HEK293T (cell line): ENCODE data around the gene PPARA.

ENCODE experiments used
- CTCF ChIA-PET: fragments of 350-600 bp; formaldehyde crosslinking; extraction: SDS; loops from one replicate; lab custom pipeline; 2021; ENCODE audit warnings: antibody characterized with exemption, inconsistent platforms; lab: Yijun Ruan, JAX
- POLR2A ChIA-PET: fragments of 350-600 bp; formaldehyde crosslinking; extraction: SDS; loops from one replicate; lab custom pipeline; 2020; ENCODE audit warnings: antibody characterized with exemption, inconsistent platforms; lab: Yijun Ruan, JAX
- DNase-seq: peaks from one replicate; pipeline ENCODE4 v3.0.0; 2012; ENCODE audit warnings: mixed read lengths; ENCODE audit errors: extremely low spot score
- ARNT ChIP-seq: fragments of 450-650 bp; IDR thresholded peaks from 2 replicates; pipeline ENCODE4 v1.6.1; 2017; ENCODE audit warnings: mild to moderate bottlenecking
- BHLHE40 ChIP-seq: fragments of 450-650 bp; IDR thresholded peaks from 2 replicates; pipeline ENCODE4 v1.6.1; 2016; ENCODE audit warnings: mild to moderate bottlenecking, moderate library complexity, borderline replicate concordance
- CTBP1 ChIP-seq: fragments of 450-650 bp; IDR thresholded peaks from 2 replicates; pipeline ENCODE4 v1.6.1; 2016; ENCODE audit warnings: borderline replicate concordance
- ELF4 ChIP-seq: fragments of 450-650 bp; IDR thresholded peaks from 2 replicates; pipeline ENCODE4 v1.6.1; 2017; ENCODE audit warnings: antibody characterized with exemption
- FOXA1 ChIP-seq: fragments of 450-650 bp; IDR thresholded peaks from 2 replicates; pipeline ENCODE4 v1.6.1; 2016; ENCODE audit warnings: mild to moderate bottlenecking
- FOXK2 ChIP-seq: fragments of 450-650 bp; IDR thresholded peaks from 2 replicates; pipeline ENCODE4 v1.6.1; 2016; ENCODE audit warnings: mild to moderate bottlenecking
- FOXM1 ChIP-seq: fragments of 450-650 bp; IDR thresholded peaks from 2 replicates; pipeline ENCODE4 v1.6.1; 2017; ENCODE audit warnings: mild to moderate bottlenecking, borderline replicate concordance
- HDGF ChIP-seq: fragments of 450-650 bp; IDR thresholded peaks from 2 replicates; pipeline ENCODE4 v1.6.1; 2017; ENCODE audit warnings: antibody characterized with exemption, borderline replicate concordance
- L3MBTL2 ChIP-seq: fragments of 450-650 bp; conservative IDR thresholded peaks from 2 replicates; pipeline ENCODE4 v1.6.1; 2016; ENCODE audit warnings: mild to moderate bottlenecking
- LEF1 ChIP-seq: fragments of 450-650 bp; IDR thresholded peaks from 2 replicates; pipeline ENCODE4 v1.6.1; 2017; ENCODE audit warnings: mild to moderate bottlenecking, borderline replicate concordance
- NFRKB ChIP-seq: fragments of 450-650 bp; IDR thresholded peaks from 2 replicates; pipeline ENCODE4 v1.6.1; 2016; ENCODE audit warnings: mild to moderate bottlenecking, moderate library complexity
- PKNOX1 ChIP-seq: fragments of 450-650 bp; IDR thresholded peaks from 2 replicates; pipeline ENCODE4 v1.6.1; 2016
- SP1 ChIP-seq: fragments of 450-650 bp; IDR thresholded peaks from 2 replicates; pipeline ENCODE4 v1.6.1; 2017
- SUZ12 ChIP-seq: fragments of 450-650 bp; IDR thresholded peaks from 2 replicates; pipeline ENCODE4 v1.6.1; 2016; ENCODE audit warnings: mild to moderate bottlenecking
- TARDBP ChIP-seq: fragments of 450-650 bp; IDR thresholded peaks from 2 replicates; pipeline ENCODE4 v1.6.1; 2016
- ZNF384 ChIP-seq: fragments of 450-650 bp; IDR thresholded peaks from 2 replicates; pipeline ENCODE4 v1.6.1; 2016

The PPARA gene

GRCh38 chr22:46125311-46125710, 25.0 kb upstream of the PPARA start:
- TF ChIP-seq BHLHE40 = no peak
- TF ChIP-seq FOXM1 = no peak
- TF ChIP-seq LEF1 = no peak
- no peak for TF ChIP-seq ARNT
- TF ChIP-seq SUZ12 = no peak
- ChIA-PET POLR2A (no interaction called here), CTCF (no interaction called here)
- no peak for DNase-seq

- DNase-seq = no peak
- TF ChIP-seq FOXK2 = no peak
- TF ChIP-seq HDGF = no peak
- no peak for TF ChIP-seq ELF4
- no peak for TF ChIP-seq ARNT
- no peak for TF ChIP-seq L3MBTL2
- ChIA-PET POLR2A (no interaction called here), CTCF (no interaction called here)
These were observed 24.2 kb upstream of the PPARA start for GRCh38 chr22:46125816-46126765.

GRCh38 chr22:46126853-46127385, 23.4 kb upstream of the PPARA start:
- CTCF ChIA-PET = no interaction called here

GRCh38 chr22:46127556-46127955, 22.8 kb upstream of the PPARA start:
- TF ChIP-seq L3MBTL2 = no peak
- TF ChIP-seq SUZ12 = no peak
- TF ChIP-seq BHLHE40 = no peak
- TF ChIP-seq CTBP1 = no peak
- TF ChIP-seq HDGF = no peak
- TF ChIP-seq ELF4 = no peak
- TF ChIP-seq FOXM1 = no peak
- no peak for TF ChIP-seq ZNF384
- no peak for TF ChIP-seq PKNOX1
- TF ChIP-seq LEF1 = no peak
- TF ChIP-seq FOXA1 = no peak
- TF ChIP-seq NFRKB = no peak
- no peak for TF ChIP-seq ARNT
- no peak for TF ChIP-seq FOXK2
- DNase-seq = no peak
- ChIA-PET CTCF (no interaction called here), POLR2A (no interaction called here)

More at GRCh38 chr22:46126853-46127385, 23.4 kb upstream of the PPARA start:
- no peak for TF ChIP-seq HDGF
- no peak for TF ChIP-seq BHLHE40
- TF ChIP-seq ELF4 = no peak
- no peak for TF ChIP-seq SUZ12
- TF ChIP-seq LEF1 = no peak
- no peak for TF ChIP-seq FOXM1
- TF ChIP-seq SP1 = no peak
- TF ChIP-seq ZNF384 = no peak
- no peak for TF ChIP-seq TARDBP
- TF ChIP-seq FOXK2 = no peak
- TF ChIP-seq L3MBTL2 = no peak
- no peak for TF ChIP-seq ARNT
- no peak for TF ChIP-seq CTBP1
- no peak for TF ChIP-seq NFRKB
- TF ChIP-seq FOXA1 = no peak
- TF ChIP-seq PKNOX1 = no peak
- DNase-seq = no peak
- POLR2A ChIA-PET = no interaction called here

- ChIA-PET CTCF (no interaction called here), POLR2A (no interaction called here)
- no peak for TF ChIP-seq L3MBTL2
- no peak for TF ChIP-seq TARDBP
- TF ChIP-seq FOXA1 = no peak
- TF ChIP-seq FOXM1 = no peak
- no peak for DNase-seq
These were observed 21.7 kb upstream of the PPARA start for GRCh38 chr22:46128606-46129005.

- POLR2A ChIA-PET = no interaction called here
- no peak for DNase-seq
- CTCF ChIA-PET = no interaction called here
- TF ChIP-seq ARNT (no peak), SUZ12 (no peak), LEF1 (no peak), FOXK2 (no peak), BHLHE40 (no peak)
These were observed 20.8 kb upstream of the PPARA start for GRCh38 chr22:46129390-46130041.
